Neutrophil (primary cell): ENCODE data around the gene MRTO4.
"Not testable (repeated sequence)": the region's sequence is repeated elsewhere in the genome, so short reads cannot be mapped to it uniquely, and the experiment has no call there.

Experiments
- H3K27ac ChIP-seq: fragments of 200-600 bp; sonication (generic); 2 replicates; pipeline ENCODE4 v1.5.1; 2016; ENCODE audit warnings: mild to moderate bottlenecking, moderate library complexity
- H3K27me3 ChIP-seq: fragments of 200-600 bp; sonication (generic); 2 replicates; pipeline ENCODE4 v1.6.0; 2016; ENCODE audit warnings: mild to moderate bottlenecking
- H3K36me3 ChIP-seq: fragments of 200-600 bp; sonication (generic); 2 replicates; pipeline ENCODE4 v1.5.1; 2017
- H3K4me1 ChIP-seq, 2 experiments: fragments of 200-600 bp in 1 of 2; sonication (generic) in 1 of 2; 1 replicate in 1 of 2; 2 replicates in 1 of 2; pipeline versions ENCODE4 v1.5.1 to v1.6.1; 2013 to 2016; ENCODE audit warnings: low read depth in 1 of 2, low read length in 1 of 2, mild to moderate bottlenecking in 1 of 2, moderate library complexity in 1 of 2; ENCODE audit not compliant: control insufficient read depth in 1 of 2, insufficient read depth in 1 of 2
- H3K4me3 ChIP-seq, 2 experiments: fragments of 200-600 bp in 1 of 2; sonication (generic) in 1 of 2; 1 replicate in 1 of 2; 2 replicates in 1 of 2; pipeline ENCODE4 v1.5.1; 2013 to 2016; ENCODE audit warnings: low read depth in 1 of 2, low read length in 1 of 2, mild to moderate bottlenecking in 1 of 2, moderate library complexity in 1 of 2
- H3K9me3 ChIP-seq: fragments of 200-600 bp; sonication (generic); 2 replicates; pipeline ENCODE4 v1.5.1; 2016
- TF ChIP-seq, protein P1 (sequence below): fragments of 200-600 bp; sonication (generic); IDR thresholded peaks from 2 replicates; pipeline ENCODE4 v1.5.1; 2016; ENCODE audit warnings: antibody characterized with exemption

MRTO4 gene

GRCh38 chr1:19262047-19262446 is 10.4 kb downstream of the MRTO4 start:
- Histone ChIP-seq H3K4me1 (no peaks in the 10 kb centered on the region), H3K27ac (no peak overlapping the region), H3K27me3 (no peaks in the 10 kb centered on the region), H3K36me3 (peaks cover 13% of the 10 kb centered on the region), H3K9me3 (no peaks in the 10 kb centered on the region), H3K4me3 (no peak overlapping the region)
- TF ChIP-seq, protein P1, sequence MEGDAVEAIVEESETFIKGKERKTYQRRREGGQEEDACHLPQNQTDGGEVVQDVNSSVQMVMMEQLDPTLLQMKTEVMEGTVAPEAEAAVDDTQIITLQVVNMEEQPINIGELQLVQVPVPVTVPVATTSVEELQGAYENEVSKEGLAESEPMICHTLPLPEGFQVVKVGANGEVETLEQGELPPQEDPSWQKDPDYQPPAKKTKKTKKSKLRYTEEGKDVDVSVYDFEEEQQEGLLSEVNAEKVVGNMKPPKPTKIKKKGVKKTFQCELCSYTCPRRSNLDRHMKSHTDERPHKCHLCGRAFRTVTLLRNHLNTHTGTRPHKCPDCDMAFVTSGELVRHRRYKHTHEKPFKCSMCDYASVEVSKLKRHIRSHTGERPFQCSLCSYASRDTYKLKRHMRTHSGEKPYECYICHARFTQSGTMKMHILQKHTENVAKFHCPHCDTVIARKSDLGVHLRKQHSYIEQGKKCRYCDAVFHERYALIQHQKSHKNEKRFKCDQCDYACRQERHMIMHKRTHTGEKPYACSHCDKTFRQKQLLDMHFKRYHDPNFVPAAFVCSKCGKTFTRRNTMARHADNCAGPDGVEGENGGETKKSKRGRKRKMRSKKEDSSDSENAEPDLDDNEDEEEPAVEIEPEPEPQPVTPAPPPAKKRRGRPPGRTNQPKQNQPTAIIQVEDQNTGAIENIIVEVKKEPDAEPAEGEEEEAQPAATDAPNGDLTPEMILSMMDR, result no peak

- no peaks in the 10 kb centered on the region for H3K27me3 ChIP-seq
- H3K36me3 ChIP-seq, result peaks cover 6% of the 10 kb centered on the region
- TF ChIP-seq, protein P1, result no peak
- H3K27ac ChIP-seq, result no peak overlapping the region
- no peaks in the 10 kb centered on the region for H3K4me1 ChIP-seq
- no peaks in the 10 kb centered on the region for H3K9me3 ChIP-seq
- no peak overlapping the region for H3K4me3 ChIP-seq
Measured at GRCh38 chr1:19262744-19263143, 11.1 kb downstream of the MRTO4 start.

- Histone ChIP-seq H3K4me3 (no peak overlapping the region), H3K4me1 (no peaks in the 10 kb centered on the region), H3K27ac (no peak overlapping the region), H3K27me3 (peaks cover 21% of the 10 kb centered on the region), H3K36me3 (no peaks in the 10 kb centered on the region), H3K9me3 (no peaks in the 10 kb centered on the region)
- TF ChIP-seq, protein P1, result no peak
Measured at GRCh38 chr1:19268445-19268844, 16.8 kb downstream of the MRTO4 start.

GRCh38 chr1:19269427-19270342 is 18.1 kb downstream of the MRTO4 start:
- H3K4me3 ChIP-seq, H3K9me3 ChIP-seq, H3K27ac ChIP-seq, H3K36me3 ChIP-seq, H3K4me1 ChIP-seq: not testable (repeated sequence)
- H3K27me3 ChIP-seq, result peaks cover 33% of the 10 kb centered on the region

GRCh38 chr1:19270343-19270730 is 18.7 kb downstream of the MRTO4 start:
- peaks cover 39% of the 10 kb centered on the region for H3K27me3 ChIP-seq
- H3K36me3 ChIP-seq, H3K9me3 ChIP-seq: not testable (repeated sequence)

GRCh38 chr1:19272064-19272463 is 20.5 kb downstream of the MRTO4 start:
- no peak overlapping the region for H3K4me3 ChIP-seq
- H3K27me3 ChIP-seq, result peaks cover 49% of the 10 kb centered on the region
- H3K36me3 ChIP-seq, result no peaks in the 10 kb centered on the region
- no peaks in the 10 kb centered on the region for H3K9me3 ChIP-seq
- no peaks in the 10 kb centered on the region for H3K4me1 ChIP-seq
- H3K27ac ChIP-seq, result no peak overlapping the region
- TF ChIP-seq, protein P1, result no peak

More at GRCh38 chr1:19270343-19270730, 18.7 kb downstream of the MRTO4 start:
- H3K4me1 ChIP-seq, H3K4me3 ChIP-seq, H3K27ac ChIP-seq: not testable (repeated sequence)
